Femur (tissue), 1 donor: Measurements from ENCODE around the gene PLVAP.

ENCODE experiments used
- DNase-seq: peaks from one replicate; pipeline ENCODE4 v3.0.0-alpha.2; 2017

The PLVAP gene, protein sequence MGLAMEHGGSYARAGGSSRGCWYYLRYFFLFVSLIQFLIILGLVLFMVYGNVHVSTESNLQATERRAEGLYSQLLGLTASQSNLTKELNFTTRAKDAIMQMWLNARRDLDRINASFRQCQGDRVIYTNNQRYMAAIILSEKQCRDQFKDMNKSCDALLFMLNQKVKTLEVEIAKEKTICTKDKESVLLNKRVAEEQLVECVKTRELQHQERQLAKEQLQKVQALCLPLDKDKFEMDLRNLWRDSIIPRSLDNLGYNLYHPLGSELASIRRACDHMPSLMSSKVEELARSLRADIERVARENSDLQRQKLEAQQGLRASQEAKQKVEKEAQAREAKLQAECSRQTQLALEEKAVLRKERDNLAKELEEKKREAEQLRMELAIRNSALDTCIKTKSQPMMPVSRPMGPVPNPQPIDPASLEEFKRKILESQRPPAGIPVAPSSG

DNA sequence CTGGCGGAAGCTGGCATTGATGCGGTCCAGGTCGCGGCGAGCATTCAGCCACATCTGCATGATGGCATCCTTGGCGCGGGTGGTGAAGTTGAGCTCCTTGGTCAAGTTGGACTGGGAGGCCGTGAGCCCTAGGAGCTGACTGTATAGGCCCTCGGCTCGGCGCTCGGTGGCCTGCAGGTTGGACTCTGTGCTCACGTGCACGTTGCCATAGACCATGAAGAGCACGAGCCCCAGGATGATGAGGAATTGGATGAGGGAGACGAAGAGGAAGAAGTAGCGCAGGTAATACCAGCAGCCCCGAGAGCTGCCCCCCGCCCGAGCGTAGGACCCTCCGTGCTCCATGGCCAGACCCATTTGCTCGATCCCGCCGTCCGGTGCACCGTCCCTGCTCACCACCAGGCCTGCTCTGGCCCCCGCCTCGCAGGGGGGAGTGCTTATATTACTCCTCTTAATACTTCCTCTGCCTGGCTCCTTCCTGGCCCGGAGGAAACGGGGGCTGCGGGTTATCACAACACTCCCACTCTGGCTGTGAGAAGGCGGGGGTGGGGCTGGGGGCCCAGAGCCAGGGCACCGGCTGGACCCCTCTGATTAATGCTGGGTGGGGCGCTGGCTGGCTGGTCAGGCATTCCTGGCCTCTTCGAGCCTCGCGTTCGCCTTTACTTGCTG lies at the start of gene PLVAP:
Gene PLVAP (minus strand): TSS at position 408 of the 666 bp plus-strand sequence. CDS start 54 bp downstream, at position 354.
- no peak for DNase-seq

DNA sequence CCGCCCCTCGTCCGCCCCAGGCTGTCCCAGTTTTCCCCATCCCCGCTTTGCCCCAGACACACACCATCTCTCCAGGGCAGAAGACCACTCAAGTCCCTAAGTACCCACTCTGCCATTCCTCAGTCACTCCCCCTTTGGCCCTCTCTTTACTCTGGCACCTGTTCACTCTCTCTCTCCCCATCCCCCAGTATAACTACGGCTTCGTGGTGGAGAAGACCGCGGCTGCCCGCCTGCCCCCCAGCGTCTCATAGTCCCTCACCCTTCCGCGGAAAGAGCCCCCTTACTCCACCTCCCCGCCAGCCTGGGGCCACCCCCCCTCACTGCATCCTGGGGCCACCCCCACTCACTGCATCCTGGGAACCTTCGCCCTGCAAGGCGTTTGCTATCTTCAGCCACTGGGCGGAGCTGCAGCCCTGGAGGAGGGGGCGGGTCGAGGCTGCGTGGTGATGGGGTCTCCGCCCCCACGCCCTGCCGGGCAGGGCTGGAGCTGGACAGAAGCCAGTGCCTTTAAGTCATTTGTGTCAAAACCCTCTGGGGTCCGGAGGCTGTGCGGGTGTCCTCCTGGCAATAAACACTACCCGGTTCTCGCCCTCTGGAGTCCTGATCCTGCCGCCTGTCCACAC lies 47.7 kb upstream of the PLVAP start:
- DNase-seq, result peak; percentile 64

- no peak for DNase-seq
Measured at GRCh38 chr19:17423429-17424208, 46.5 kb upstream of the PLVAP start.

DNA sequence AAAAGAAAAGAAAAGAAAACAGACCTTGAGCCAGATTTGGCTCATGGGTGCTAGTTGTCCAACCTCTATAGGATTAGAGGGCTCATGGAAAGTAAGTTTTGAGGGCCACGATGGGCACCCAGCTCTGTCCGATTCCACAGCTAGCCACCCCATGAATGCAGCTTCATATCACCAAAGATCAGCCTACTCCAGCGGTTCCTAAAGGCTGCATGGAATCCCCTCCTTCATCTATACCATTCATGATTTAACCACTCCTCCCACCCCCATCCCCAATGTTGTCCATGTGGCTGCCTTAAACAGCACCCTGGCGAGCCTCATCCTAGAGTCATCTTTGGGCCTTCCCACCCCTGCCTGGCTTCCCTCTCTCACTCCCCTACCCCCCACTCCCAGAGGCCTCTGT lies 44.8 kb upstream of the PLVAP start:
- no peak for DNase-seq

DNA sequence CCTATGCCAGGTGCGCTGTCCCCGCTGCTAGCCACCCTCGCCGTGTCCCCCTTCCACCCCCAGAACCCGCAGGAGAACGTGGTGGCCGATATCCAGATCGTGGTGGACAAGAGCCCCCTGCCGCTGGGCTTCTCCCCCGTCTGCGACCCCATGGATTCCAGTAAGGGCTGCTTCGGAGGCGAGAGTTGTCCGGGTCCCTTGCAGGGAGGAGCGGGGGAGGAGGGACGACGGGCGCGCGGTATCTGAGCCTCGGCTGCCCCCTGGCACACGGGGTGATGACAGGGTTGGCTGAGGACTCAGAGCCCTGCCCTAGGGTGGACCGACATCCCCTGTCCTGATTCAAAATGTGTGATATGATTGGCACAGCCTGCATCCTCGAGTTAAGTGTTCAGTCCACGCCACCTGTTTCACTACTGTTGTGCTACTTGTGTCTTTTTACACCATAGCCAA lies 43.4 kb upstream of the PLVAP start:
- peak; percentile 74 for DNase-seq

GRCh38 chr19:17419621-17420474 lies 42.7 kb upstream of the PLVAP start, which contains the start of gene MVB12A:
MVB12A (plus strand) TSS chr19:17420047; CDS start chr19:17420136, 89 bp downstream.
- DNase-seq, result peak; percentile 99

DNA sequence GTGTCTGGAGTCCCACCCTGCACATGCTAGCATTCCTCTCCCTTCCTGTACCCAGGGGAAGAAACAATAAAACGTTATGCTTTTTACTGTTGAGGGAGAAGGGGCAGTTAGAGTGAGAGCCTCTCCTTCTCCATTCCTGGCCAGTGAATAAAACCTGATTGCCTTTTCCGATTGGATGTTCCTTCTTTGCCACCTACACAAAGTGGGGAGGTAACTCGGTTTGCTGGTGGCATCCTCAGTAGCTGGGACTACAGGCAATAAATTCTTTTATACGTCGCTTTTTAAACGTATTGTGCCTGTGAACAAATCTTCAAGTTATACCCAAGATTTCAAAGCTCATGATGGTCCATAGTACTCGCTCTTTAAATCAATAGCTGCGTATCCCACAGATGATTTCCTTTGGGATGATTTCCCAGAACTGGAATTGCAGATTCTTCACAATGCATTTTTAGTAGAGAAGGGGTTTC lies 42.0 kb upstream of the PLVAP start:
- DNase-seq, result no peak

DNA sequence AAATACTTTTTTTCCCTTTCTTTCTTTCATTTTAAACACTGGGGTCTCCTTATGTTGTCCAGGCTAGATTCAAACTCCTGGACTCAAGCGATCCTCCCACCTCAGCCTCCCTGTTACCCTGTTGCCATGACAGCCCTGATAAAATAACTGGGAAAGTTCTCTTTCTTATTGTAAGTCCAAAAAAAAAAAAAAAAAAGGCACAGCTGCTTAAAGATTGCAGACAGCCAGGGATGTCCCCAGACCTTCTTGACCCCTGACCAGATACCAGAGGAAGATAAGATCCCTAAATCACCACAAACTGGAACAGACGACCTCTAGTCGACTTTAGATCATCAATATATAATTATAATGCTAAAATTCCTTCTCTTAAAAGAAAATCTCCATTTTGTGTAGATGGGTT lies 41.6 kb upstream of the PLVAP start:
- DNase-seq, result no peak

GRCh38 chr19:17415121-17415520 lies 38.0 kb upstream of the PLVAP start:
- DNase-seq, result no peak

DNA sequence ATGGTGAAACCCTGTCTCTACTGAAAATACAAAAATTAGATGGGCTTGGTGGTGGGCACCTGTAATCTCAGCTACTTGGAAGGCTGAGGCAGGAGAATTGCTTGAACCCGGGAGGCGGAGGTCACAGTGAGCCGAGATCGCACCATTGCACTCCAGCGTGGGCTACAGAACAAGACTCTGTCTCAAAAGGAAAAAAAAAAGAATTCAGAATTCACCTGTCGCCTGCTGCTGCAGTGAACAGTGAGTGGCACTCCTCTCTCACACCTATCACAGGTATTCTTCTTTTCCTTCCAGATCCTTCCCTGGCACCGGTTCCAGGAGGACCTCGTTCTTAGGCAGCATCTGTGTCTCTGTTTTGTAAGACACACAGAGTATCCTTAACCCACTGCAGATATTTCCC lies 37.0 kb upstream of the PLVAP start:
- DNase-seq, result no peak

DNA sequence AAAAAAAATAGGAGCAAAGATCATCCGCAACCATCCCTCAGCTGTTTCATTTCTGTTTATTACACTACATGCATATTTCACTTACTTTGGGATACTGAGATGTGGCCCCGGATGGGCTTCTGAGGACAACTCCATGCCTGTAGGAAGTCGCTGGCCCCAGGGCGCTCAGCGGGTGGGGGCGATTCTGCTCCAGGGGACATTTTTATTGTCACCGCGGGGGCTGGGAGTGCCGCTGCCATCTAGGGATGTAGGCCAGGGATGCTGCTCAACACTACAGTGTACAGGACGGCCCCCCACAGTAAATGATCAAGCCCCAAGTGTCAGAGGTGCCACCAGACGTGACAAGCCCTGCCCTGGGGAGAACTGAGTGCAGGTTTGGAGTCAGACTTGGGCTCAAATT lies 34.7 kb upstream of the PLVAP start:
- no peak for DNase-seq

DNA sequence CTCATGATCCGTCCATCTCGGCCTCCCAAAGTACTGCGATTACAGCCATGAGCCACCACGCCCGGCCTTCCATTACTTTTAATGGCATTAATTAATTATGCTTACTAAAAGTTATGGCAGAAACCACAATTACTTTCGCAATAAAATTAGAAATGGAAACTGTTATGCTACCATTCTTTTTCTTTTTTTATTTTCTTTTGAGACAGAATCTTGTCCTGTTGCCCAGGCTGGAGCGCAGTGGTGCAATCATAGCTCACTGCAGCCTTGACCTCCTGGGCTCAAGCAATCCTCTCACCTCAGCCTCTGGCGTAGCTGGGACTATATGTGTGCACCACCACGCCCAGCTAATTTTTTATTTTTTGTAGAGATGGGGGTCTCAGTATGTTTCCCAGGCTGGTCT lies 32.8 kb upstream of the PLVAP start:
- DNase-seq, result no peak

DNA sequence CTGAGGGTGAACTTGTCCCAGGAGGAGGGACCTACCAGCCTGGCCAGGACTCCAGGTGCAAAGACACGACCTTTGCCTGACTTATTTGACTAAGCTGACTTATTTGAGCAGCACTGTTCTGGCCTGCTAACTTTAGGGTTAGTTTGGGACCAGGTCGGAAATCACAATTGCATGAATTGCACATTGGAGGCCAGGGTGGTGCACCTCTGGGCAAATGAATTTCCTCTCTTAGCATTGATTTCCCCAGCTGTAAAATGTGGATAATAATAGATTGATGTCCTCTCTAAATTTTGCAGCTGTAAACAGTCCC lies 29.7 kb upstream of the PLVAP start:
- no peak for DNase-seq

GRCh38 chr19:17406046-17406886 lies 29.1 kb upstream of the PLVAP start:
- peak; percentile 67 for DNase-seq

DNA sequence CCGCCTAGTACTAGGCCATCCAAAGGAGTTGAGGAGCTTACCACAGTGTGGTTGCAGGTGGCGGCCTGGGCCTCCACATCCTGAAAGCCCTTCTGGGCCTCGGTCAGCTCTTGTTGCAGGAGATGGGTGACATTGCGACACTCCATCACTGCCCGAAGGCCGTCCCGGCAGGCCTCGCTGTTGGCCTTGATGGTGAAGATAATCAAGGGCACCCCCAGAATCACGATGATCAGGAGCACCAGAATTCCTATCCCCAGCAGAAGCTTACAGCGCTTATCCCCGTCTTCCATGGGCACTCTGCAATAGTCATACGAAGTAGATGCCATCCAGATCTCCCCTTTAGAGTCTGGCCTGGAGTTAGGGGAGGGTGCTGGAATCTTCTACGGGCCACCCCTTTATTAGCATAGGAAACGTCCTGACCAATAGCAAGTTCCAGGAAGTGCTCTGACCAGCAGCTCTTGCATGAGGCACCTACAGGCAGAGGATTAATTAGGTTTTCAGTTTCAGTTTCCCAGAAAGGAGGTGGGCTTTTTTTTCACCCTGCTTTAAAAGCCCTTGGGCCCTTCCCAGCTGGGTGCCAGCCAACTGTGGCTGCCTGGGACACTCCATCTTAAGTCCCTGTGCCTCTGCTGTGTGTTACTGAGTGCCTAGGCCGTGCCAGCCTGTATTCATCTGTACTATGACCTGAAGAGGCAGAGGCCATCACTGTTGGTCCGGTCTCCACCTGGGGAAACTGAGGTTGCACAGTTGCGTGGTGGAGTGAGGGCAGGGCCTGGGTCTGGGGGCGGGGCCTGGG lies 28.3 kb upstream of the PLVAP start, which contains the start of gene BST2:
Gene BST2 (minus strand): TSS at position 381 of the 796 bp plus-strand sequence. CDS start 55 bp downstream, at position 326.
- DNase-seq, result peak; percentile 54

DNA sequence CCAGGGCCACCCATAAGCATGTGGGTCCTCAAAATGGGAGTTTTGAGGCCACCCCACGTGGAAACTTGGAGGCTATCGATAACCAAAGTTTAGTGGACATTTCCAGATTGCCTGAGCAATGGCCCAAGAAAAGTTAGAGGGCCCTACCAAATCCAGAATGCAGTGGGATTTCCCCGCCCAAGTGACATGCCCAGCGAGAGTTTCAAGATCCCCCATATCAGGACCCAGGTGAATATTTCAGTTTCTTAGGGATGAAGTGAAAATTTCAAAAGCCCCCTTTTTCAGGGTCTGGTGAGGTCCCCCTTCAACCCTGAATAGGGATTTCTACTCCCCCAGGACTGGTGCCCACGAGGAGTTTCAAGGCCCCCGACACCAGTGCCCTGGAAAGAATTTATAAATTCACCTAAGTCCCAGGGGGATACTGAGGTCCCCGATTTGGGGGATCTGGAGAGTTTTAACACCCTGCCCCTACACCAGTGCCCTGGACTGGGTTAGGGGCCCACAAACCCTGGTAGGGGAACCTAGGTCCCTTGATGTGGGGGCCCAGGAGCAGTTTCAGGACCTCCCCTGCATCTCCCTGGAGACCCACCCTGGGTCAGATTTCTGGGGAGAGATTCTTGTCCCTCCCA lies 27.6 kb upstream of the PLVAP start:
- DNase-seq, result no peak

DNA sequence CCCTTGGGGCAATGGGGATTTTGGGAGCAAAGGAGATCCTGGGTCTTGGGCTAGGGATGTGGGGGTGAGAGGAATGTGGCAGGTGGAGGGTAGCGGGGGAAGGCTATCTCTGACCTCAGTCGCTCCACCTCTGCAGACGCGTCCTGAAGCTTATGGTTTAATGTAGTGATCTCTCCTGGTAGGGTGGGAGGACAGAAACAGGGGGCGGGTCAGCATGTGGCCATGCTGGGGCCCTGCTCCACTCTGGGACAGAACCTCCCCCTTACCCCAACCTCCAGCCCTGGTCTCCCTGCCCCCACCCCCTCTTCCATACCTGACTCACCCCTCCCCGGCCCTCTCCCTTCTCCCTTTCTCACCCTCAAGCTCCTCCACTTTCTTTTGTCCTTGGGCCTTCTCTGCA lies 26.9 kb upstream of the PLVAP start:
- DNase-seq, result no peak

GRCh38 chr19:17402982-17403855 lies 26.1 kb upstream of the PLVAP start:
- no peak for DNase-seq
